NCI-H1436 treated with DMSO at 0.1 percent for 48 hours (cell line): ENCODE results near the gene GNE.
"Not testable (repeated sequence)": the region's sequence is repeated elsewhere in the genome, so short reads cannot be mapped to it uniquely, and the experiment has no call there.

Source experiments
- DNase-seq: peaks from one replicate; lab custom pipeline; 2025; lab: John Stamatoyannopoulos, UW

Gene GNE

GRCh38 chr9:36207546-36208012 lies 50.7 kb downstream of the GNE start:
- no peak for DNase-seq

- DNase-seq, result no peak
These were observed 51.2 kb downstream of the GNE start for GRCh38 chr9:36207016-36207415.

GRCh38 chr9:36204906-36205547 lies 53.2 kb downstream of the GNE start:
- DNase-seq, result no peak

DNA sequence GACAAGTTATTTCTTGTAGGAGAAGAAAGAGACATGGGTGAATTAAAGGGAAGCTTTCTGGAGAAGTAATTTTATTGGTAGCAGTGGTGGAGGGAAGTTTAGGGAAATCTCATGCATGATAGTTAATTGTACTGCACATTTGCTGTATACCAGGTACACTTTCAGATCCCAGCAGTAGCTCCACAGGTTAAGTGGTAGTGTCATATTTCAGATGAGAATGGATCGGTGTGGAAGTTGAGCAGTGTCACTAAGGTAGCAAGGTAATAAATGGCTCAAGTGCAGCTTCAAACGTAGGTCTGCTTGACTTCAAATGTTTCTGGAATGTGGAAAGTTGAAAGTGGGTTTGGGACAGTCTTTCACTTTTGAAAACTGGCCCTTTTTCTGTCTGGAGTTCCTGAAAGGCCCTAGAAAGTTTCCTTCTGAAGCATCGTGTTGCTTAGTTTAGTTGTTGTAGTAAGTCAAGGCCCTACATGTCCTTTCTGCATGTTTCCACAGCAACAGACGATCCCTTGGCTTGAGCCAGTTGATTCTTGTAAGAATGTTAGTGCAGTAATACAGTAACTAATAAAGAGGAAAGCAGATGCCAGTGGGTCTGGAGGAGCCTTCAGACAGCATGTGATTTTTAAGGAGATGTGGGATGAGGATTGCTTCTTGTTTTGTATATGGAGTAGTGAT lies 63.8 kb downstream of the GNE start:
- no peak for DNase-seq

GRCh38 chr9:36193023-36193422 lies 65.2 kb downstream of the GNE start:
- DNase-seq, result no peak

DNA sequence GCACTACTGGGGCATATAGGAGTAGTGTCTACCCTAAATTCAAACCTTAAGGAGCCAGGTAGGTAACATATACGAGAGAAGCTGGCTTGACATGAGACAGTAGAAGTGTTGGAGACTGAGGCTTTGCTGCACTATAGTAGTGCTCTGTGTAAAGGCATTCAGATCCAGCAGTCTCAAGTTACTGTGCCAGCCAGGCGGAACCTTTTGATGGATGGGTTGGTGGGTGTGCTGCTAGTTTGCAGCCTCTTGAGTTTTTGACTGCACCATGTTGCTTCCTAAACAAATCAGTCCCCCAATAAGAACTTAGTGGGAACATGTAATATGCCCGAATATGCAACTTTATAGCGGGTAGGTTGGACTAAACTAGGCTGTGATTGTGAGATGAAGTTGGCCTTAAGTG lies 66.1 kb downstream of the GNE start:
- DNase-seq, result no peak

GRCh38 chr9:36191686-36192085 lies 66.6 kb downstream of the GNE start:
- DNase-seq, result no peak

- DNase-seq, result no peak
These were observed 67.0 kb downstream of the GNE start for GRCh38 chr9:36191290-36191645.

GRCh38 chr9:36190388-36191289 lies 67.6 kb downstream of the GNE start, which contains the start of gene CLTA:
Gene CLTA, plus strand, starts transcription at chr9:36190921. Its CDS starts 136 bp downstream, at chr9:36191057.
- peak; percentile 92 for DNase-seq

GRCh38 chr9:36189976-36190375 lies 68.3 kb downstream of the GNE start:
- no peak for DNase-seq

DNA sequence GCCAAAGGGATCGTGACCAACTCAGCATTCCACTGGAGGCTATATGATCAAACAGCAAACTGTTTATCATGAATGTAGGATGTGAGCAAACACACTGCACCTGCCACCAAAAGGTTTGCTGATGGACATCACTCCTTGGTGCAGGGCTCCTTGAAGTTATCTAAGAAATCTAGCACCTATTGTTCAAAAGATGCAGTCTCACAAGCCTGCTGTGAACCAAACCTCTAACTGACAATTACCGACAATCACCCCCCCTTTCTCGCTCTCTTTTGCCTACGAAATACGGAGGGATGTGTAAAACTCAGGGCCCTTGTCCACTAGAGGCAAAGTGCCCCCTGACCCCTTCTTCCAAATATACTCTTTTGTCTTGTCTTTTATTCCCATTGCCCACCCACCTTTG lies 70.0 kb downstream of the GNE start:
- DNase-seq, result no peak

- no peak for DNase-seq
These were observed 70.8 kb downstream of the GNE start for GRCh38 chr9:36187414-36187813.

DNA sequence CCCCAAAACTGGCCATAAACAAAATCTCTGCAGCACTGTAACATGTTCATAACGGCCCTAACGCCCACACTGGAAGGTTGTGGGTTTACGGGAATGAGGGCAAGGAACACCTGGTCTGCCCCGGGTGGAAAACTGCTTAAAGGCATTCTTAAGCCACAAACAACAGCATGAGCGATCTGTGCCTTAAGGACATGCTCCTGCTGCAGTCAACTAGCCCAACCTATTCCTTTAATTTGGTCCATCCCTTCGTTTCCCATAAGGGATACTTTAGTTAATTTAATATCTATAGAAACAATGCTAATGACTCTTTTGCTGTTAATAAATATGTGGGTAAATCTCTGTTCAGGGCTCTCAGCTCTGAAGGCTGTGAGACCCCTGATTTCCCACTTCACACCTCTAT lies 78.0 kb downstream of the GNE start:
- not testable (repeated sequence) for DNase-seq

DNA sequence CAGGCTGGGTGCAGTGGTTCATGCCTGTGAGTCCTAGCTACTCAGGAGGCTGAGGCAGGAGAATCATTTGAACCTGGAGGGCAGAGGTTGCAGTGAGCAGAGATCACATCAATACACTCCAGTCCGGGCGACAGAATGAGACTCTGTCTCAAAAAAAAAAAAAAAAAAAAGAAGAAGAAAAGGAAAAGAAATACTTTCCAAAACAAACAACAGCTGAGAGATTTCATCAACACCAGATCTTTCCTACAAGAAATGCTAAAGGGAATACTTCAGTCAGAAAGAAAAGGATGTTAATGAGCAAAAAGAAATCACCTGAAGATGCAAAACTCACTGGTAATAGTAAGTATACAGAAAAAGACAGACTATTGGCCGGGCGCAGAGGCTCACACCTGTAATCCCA lies 80.7 kb downstream of the GNE start:
- no peak for DNase-seq

GRCh38 chr9:36176496-36176895 lies 81.8 kb downstream of the GNE start:
- not testable (repeated sequence) for DNase-seq

GRCh38 chr9:36175209-36175608 lies 83.0 kb downstream of the GNE start:
- not testable (repeated sequence) for DNase-seq

DNA sequence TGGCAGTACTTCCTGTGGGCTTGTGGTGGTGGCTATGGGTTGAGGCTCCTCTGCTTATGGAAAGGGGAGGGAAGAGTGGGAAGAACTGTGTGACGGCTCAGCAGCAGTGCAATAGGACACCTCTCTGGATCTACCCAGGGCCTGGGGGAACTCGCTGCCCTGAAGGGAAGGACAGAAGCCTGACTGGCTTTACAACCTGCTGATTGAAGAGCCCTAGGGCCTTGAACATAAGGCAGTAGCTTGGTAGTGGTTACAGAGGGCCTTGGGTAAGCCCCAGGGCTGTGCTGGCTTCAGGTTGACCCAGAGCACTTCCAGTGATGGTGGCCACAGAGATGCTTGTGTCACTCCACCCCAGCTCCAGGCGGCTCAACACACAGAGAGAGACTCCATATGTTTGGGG lies 83.5 kb downstream of the GNE start:
- no peak for DNase-seq

GRCh38 chr9:36174271-36174670 lies 84.0 kb downstream of the GNE start:
- DNase-seq, result no peak

GRCh38 chr9:36173861-36174260 lies 84.4 kb downstream of the GNE start:
- no peak for DNase-seq

GRCh38 chr9:36170531-36170930 lies 87.7 kb downstream of the GNE start:
- no peak for DNase-seq

DNA sequence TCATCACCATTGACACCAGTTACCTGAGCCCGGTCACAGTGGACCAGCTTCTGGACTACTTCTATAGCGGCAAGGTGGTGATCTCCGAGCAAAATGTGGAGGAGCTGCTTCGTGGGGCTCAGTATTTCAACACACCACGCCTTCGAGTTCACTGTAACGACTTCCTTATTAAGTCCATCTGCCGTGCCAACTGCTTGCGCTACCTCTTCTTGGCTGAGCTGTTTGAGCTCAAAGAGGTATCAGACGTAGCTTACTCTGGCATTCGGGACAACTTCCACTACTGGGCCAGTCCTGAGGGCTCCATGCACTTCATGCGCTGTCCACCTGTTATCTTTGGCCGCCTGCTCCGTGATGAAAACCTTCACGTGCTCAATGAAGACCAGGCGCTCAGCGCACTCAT lies 88.5 kb downstream of the GNE start:
- no peak for DNase-seq

- DNase-seq, result no peak
These were observed 89.1 kb downstream of the GNE start, which contains the start of gene CCIN for GRCh38 chr9:36169166-36169565. Gene CCIN, plus strand, starts transcription at chr9:36169388. Its CDS starts 115 bp downstream, at chr9:36169503.
